ENCODE results near the gene TNFAIP8L3. TPM values are rescaled to one million over a fixed set of nuclear protein-coding genes. Genes with fewer than 3 reads are reported as not detected.

TNFAIP8L3 gene
- total RNA-seq, 1 donor from 2014 or later: not detected

DNA sequence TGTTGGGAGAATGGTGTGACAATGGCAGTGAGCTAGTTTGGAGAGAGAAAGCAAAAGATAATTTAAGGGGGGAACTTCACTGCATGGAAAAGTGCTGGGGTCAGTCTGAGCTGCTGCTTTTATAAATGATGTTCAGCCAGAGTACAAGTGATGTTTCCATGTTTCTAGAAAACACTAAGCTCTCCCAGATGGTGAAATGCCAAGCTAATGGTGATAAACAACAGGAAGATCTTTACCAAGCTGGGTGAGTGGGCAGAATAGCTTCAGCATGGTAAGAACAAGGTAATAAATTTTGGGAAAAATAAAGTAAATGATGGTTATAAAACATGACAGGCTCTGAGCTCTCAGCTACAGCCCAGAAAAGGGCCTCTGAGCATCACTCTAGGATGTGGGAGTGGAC is 29.4 kb downstream of the TNFAIP8L3 start:
- no peak for DNase-seq (ENCODE audit: low read depth)
- H3K4me3 ChIP-seq (ENCODE audit: low read depth, low read length): no peak overlapping the region
- TF ChIP-seq, protein P1, sequence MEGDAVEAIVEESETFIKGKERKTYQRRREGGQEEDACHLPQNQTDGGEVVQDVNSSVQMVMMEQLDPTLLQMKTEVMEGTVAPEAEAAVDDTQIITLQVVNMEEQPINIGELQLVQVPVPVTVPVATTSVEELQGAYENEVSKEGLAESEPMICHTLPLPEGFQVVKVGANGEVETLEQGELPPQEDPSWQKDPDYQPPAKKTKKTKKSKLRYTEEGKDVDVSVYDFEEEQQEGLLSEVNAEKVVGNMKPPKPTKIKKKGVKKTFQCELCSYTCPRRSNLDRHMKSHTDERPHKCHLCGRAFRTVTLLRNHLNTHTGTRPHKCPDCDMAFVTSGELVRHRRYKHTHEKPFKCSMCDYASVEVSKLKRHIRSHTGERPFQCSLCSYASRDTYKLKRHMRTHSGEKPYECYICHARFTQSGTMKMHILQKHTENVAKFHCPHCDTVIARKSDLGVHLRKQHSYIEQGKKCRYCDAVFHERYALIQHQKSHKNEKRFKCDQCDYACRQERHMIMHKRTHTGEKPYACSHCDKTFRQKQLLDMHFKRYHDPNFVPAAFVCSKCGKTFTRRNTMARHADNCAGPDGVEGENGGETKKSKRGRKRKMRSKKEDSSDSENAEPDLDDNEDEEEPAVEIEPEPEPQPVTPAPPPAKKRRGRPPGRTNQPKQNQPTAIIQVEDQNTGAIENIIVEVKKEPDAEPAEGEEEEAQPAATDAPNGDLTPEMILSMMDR (conservative IDR thresholded peaks at IDR 0.05; ENCODE audit: low read depth, low read length): no peak

DNA sequence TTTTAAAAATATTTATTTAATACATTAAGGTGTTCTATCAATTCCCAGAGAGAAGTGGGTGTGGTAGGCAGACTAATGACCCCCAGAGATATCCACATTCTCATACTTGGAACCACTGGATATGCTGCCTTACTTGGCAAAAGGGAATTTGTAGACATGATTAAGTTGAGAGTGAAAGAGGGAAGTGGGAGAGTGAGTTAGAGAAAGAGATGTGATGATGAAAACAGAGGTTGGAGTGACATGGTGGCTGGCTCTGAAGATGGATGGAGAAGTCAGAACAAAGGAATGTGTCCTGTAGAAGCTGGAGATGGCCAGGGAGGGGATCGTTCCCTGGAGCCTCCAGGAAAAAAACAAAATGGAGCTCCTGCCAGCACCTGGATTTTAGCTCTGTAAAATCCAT is 32.0 kb downstream of the TNFAIP8L3 start:
- no peak overlapping the region for H3K4me3 ChIP-seq (ENCODE audit: low read depth, low read length)
- no peak for DNase-seq (ENCODE audit: low read depth)
- TF ChIP-seq, protein P1 (conservative IDR thresholded peaks at IDR 0.05; ENCODE audit: low read depth, low read length): no peak

DNA sequence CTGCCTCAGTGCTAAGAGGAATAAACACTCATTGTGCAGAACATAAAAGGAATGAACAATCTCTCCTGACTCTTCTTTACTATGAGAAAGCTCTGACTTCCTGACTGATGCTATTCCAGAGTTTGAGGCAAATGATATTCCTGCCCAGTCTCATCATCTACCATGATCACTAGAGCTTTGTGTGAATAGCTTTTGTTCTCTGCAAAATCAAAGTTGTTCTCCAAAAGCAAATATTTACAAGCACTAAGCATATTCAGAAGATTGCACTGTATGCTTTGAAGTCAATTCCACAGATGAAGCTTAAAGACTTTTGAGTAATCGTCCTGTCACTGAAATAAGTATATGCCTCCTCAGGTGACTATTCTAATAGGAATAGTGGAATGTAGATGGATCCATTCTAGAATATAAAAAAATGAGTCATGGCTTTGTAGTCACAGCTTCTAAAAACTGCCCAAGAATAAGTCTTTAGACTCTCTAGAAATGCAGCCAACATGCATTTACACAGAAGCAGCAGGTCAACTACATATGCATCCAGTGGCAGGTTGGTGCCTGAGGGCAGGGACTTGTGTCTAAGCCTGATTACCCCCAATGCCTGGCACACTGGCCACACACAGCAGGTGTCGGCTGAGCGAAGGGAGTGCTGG is 34.6 kb downstream of the TNFAIP8L3 start:
- no peak for DNase-seq (ENCODE audit: low read depth)
- H3K4me3 ChIP-seq (ENCODE audit: low read depth, low read length): no peak overlapping the region
- TF ChIP-seq, protein P1 (conservative IDR thresholded peaks at IDR 0.05; ENCODE audit: low read depth, low read length): no peak

DNA sequence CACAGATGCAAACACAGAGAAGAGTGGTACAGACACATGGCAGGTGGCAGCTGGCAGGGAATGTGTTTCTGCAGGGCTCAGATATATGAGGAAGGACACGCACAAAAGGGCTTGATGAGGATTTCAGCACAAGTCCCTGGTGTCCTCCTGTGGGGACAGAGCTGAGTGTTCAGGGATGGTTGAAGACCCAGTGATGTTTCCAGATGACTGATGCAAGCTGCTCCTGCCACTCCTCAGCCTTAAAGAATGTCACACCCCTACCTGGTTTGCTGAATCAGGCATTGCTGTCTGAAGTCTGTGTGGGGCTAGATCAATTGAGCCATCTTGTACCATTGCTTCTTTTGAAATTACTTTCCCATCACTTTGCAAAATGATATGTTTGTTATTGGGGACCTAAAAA is 40.2 kb downstream of the TNFAIP8L3 start:
- no peak overlapping the region for H3K4me3 ChIP-seq (ENCODE audit: low read depth, low read length)
- no peak for DNase-seq (ENCODE audit: low read depth)
- TF ChIP-seq, protein P1 (conservative IDR thresholded peaks at IDR 0.05; ENCODE audit: low read depth, low read length): no peak

DNA sequence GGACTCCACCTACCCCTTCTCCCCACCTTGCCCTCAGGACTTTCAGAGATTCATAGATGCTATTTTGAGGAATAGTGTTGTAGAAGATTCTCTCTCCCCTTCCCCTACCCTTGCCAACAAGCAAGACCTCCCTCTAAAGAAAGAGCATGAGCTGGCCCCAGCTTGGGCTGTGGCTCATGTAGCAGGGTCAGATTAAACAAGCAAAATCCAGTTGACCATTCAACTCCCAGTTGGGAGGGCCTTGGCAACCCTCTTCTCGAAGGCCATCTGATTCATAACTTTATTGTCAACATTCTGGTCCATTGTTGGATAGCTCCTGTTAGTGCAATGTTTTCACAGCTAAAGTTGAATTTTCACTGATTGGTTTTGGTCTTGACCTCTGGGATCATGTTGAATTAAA is 41.1 kb downstream of the TNFAIP8L3 start:
- TF ChIP-seq, protein P1 (conservative IDR thresholded peaks at IDR 0.05; ENCODE audit: low read depth, low read length): no peak
- DNase-seq (ENCODE audit: low read depth): no peak
- H3K4me3 ChIP-seq (ENCODE audit: low read depth, low read length): no peak overlapping the region

DNA sequence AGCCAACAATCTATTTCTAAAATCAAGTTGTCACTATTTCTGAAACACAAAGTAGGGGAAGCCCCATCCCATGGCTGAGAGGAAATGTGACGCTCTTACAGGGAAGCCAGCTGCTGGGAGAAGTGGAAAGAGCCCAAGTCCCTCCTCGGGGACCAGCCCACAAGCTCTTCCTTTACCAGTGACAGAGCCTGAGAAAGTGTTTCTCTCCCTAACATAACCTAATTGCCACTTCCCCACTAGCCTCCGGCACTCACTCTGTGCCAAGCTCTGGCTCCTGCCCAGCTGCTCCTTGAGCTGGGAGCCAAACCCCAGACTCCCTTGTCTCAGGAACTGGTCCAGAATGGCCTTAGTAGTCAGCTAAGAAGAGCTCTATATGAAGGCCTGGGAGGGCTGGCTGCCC is 42.9 kb downstream of the TNFAIP8L3 start:
- no peak overlapping the region for H3K4me3 ChIP-seq (ENCODE audit: low read depth, low read length)
- TF ChIP-seq, protein P1 (conservative IDR thresholded peaks at IDR 0.05; ENCODE audit: low read depth, low read length): no peak
- DNase-seq (ENCODE audit: low read depth): no peak

DNA sequence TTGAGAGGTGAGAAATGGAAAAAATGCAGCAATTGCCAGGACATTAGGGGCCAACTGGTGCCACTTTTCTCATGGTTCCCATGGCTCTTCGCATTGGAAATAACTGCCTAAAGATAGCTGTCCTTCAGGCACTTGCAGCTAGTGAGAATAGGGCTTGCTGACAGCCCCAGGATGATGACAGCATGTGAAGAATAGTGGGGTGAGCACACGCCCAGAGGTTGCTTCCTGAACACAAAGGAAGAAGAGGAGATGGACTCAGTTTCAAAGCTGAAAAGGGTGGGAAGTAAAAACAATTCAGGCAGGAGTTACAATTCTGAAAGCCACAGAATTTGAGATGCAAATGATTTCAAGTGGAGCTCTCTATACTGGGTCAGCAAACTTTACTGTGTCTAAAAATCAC is 45.6 kb downstream of the TNFAIP8L3 start:
- no peak overlapping the region for H3K4me3 ChIP-seq (ENCODE audit: low read depth, low read length)
- TF ChIP-seq, protein P1 (conservative IDR thresholded peaks at IDR 0.05; ENCODE audit: low read depth, low read length): no peak
- no peak for DNase-seq (ENCODE audit: low read depth)
